Omental fat pad (tissue), 4 donors: Measurements from ENCODE around the gene SHB. TPM values are rescaled to one million over a fixed set of nuclear protein-coding genes. Genes with fewer than 3 reads are reported as not detected.

ENCODE experiments used
- ATAC-seq: fragments of 150-250 bp; one replicate; pipeline ENCODE4 v1.9.1; 2016; ENCODE audit warnings: mild to moderate bottlenecking, moderate library complexity; ENCODE audit not compliant: low FRiP score
- DNase-seq: peaks from one replicate; pipeline ENCODE4 v3.0.0-alpha.2; 2019; ENCODE audit warnings: low spot score
- CTCF ChIP-seq, 3 donors: fragments of 450-650 bp; IDR thresholded peaks; one replicate each; pipeline ENCODE4 v1.5.1; 2016 to 2017; ENCODE audit warnings: antibody characterized with exemption in 3 of 3, mild to moderate bottlenecking in 3 of 3, moderate library complexity in 2 of 3
- total RNA-seq, 4 donors: library from RNA; depleted of rRNA; stranded (reverse); fragments of >200 nt; gene quantifications; one replicate each; pipeline ENCODE4 v1.1.0, GENCODE V29; 2016

SHB gene
- total RNA-seq, 4 donors from 2014 or later: 10.4 to 61.6 (median 20.7) TPM

- TF ChIP-seq CTCF (IDR thresholded peaks at IDR 0.05): no peak
- DNase-seq (no peak), ATAC-seq (peak; percentile 39)
Observed at GRCh38 chr9:37936965-37937364, 132.1 kb downstream of the SHB start.

- ATAC-seq: no peak
- DNase-seq: no peak
- no peak for TF ChIP-seq CTCF (IDR thresholded peaks at IDR 0.05)
Observed at GRCh38 chr9:37936376-37936775, 132.7 kb downstream of the SHB start.

GRCh38 chr9:37935096-37935495 is 133.9 kb downstream of the SHB start:
- DNase-seq (no peak), ATAC-seq (no peak)
- no peak for TF ChIP-seq CTCF (IDR thresholded peaks at IDR 0.05)

- no peak for TF ChIP-seq CTCF (IDR thresholded peaks at IDR 0.05)
- DNase-seq: no peak
- no peak for ATAC-seq
Observed at GRCh38 chr9:37931592-37931991, 137.4 kb downstream of the SHB start.

- no peak for TF ChIP-seq CTCF (IDR thresholded peaks at IDR 0.05)
- no peak for ATAC-seq
Observed at GRCh38 chr9:37929441-37929895, 139.6 kb downstream of the SHB start.

GRCh38 chr9:37928552-37929430 is 140.2 kb downstream of the SHB start:
- no peak for TF ChIP-seq CTCF (IDR thresholded peaks at IDR 0.05)
- ATAC-seq (no peak), DNase-seq (no peak)

More at GRCh38 chr9:37929441-37929895, 139.6 kb downstream of the SHB start:
- DNase-seq: no peak
